ENCODE results near the gene CHD1L. TPM values are rescaled to one million over a fixed set of nuclear protein-coding genes. Genes with fewer than 3 reads are reported as not detected.
"Not testable (repeated sequence)": the region's sequence is repeated elsewhere in the genome, so short reads cannot be mapped to it uniquely, and the experiment has no call there.

Gene CHD1L
- total and polyA plus RNA-seq, 2 donors (not counting 3 experiments of a cell fraction or from before 2014, with no cell fraction given): 12.3 to 33.8 TPM

DNA sequence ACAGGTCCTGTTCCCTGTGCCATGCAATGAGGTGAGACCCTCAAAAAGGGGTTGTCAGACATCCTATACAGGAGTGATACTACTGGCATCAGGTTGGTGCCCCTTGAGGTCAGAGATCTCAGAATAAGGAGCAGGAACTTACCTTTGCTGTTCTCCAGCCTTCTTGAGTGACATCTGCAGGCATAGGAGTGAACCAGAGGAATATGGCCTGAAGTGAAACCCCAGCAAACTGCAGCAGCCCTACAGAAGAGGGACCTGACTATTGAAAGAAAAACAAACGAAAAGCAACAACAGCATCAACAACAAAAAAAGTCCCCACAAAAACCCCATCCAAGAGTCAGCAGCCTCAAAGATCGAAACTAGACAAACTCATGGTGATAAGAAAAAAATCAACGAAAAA lies 74.5 kb downstream of the CHD1L start:
- POLR2A ChIA-PET: no interaction called here
- no TSS peak for BruUV-seq (replicated peaks)
- dilution Hi-C loops (cut with MboI; ENCODE audit: extremely low pct_ligation_motif_present, low sequenced_read_pairs): no loop called here
- no peak for FAIRE-seq
- CTCF ChIA-PET: no interaction called here
- H3K79me2 ChIP-seq (ENCODE audit: control insufficient read depth, insufficient read depth, low read length): no peaks in the 10 kb centered on the region
- TF ChIP-seq MYC (IDR thresholded peaks at IDR 0.05; ENCODE audit: low read depth, low read length) (no peak), POLR2A (IDR thresholded peaks at IDR 0.05; ENCODE audit: low read depth, low read length) (no peak), EZH2 (IDR thresholded peaks at IDR 0.05; ENCODE audit: borderline replicate concordance, low read depth, low read length, severe bottlenecking) (no peak)
- no peaks in the 10 kb centered on the region for H3K27me3 ChIP-seq (ENCODE audit: control insufficient read depth in 2 of 2, insufficient read depth in 2 of 2, low read length in 2 of 2)
- DNase-seq (ENCODE audit: low read depth, low spot score): no peak
- H2AFZ ChIP-seq (ENCODE audit: low read depth, low read length): no peak overlapping the region
- H3K4me1 ChIP-seq (ENCODE audit: control insufficient read depth, extremely low read depth, insufficient read depth, low read length): no peaks in the 10 kb centered on the region
- H3K36me3 ChIP-seq (ENCODE audit: control insufficient read depth in 2 of 2, extremely low read depth in 1 of 2, insufficient read depth in 2 of 2, low read length in 2 of 2): no peaks in the 10 kb centered on the region
- H4K20me1 ChIP-seq (replicated peaks; ENCODE audit: control insufficient read depth, extremely low read depth, insufficient read depth, low read length): no peaks in the 10 kb centered on the region
- H3K4me3 ChIP-seq (replicated peaks in 1 of 3; ENCODE audit: insufficient read depth in 1 of 3, low read depth in 1 of 3, low read length in 3 of 3): no peak overlapping the region
- H3K27ac ChIP-seq (ENCODE audit: insufficient read depth, low read depth, low read length): no peak overlapping the region
- no peak overlapping the region for H3K4me2 ChIP-seq (ENCODE audit: insufficient read depth, low read length)
- no peak overlapping the region for H3K9ac ChIP-seq (replicated peaks; ENCODE audit: extremely low read depth, insufficient read depth, low read length)
- H3K9me3 ChIP-seq (replicated peaks; ENCODE audit: control insufficient read depth, insufficient read depth, low read length): no peaks in the 10 kb centered on the region
- intact Hi-C loops (cut with micrococcal nuclease): no loop called here
- H3K9me1 ChIP-seq (replicated peaks; ENCODE audit: control insufficient read depth, extremely low read depth, insufficient read depth, low read length): no peaks in the 10 kb centered on the region

DNA sequence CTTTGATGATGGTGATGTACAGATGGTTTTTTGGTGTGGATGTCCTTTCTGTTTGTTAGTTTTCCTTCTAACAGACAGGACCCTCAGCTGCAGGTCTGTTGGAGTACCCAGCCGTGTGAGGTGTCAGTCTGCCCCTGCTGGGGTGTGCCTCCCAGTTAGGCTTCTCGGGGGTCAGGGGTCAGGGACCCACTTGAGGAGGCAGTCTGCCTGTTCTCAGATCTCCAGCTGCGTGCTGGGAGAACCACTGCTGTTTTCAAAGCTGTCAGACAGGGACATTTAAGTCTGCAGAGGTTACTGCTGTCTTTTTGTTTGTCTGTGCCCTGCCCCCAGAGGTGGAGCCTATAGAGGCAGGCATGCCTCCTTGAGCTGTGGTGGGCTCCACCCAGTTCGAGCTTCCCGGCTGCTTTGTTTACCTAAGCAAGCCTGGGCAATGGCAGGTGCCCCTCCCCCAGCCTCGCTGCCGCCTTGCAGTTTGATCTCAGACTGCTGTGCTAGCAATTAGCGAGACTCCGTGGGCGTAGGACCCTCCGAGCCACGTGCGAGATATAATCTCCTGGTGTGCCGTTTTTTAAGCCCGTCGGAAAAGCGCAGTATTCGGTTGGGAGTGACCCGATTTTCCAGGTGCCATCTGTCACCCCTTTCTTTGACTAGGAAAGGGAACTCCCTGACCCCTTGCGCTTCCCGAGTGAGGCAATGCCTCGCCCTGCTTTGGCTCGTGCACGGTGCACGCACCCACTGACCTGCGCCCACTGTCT lies 84.6 kb downstream of the CHD1L start:
- CTCF ChIA-PET; intact Hi-C loops (cut with micrococcal nuclease); H4K20me1 ChIP-seq (replicated peaks; ENCODE audit: control insufficient read depth, extremely low read depth, insufficient read depth, low read length); dilution Hi-C loops (cut with MboI; ENCODE audit: extremely low pct_ligation_motif_present, low sequenced_read_pairs); H3K4me3 ChIP-seq (replicated peaks in 1 of 3; ENCODE audit: insufficient read depth in 1 of 3, low read depth in 1 of 3, low read length in 3 of 3); H3K27me3 ChIP-seq (ENCODE audit: control insufficient read depth in 2 of 2, insufficient read depth in 2 of 2, low read length in 2 of 2); H3K4me2 ChIP-seq (ENCODE audit: insufficient read depth, low read length); POLR2A ChIA-PET; H3K36me3 ChIP-seq (ENCODE audit: control insufficient read depth in 2 of 2, extremely low read depth in 1 of 2, insufficient read depth in 2 of 2, low read length in 2 of 2); H3K27ac ChIP-seq (ENCODE audit: insufficient read depth, low read depth, low read length); H3K9me3 ChIP-seq (replicated peaks; ENCODE audit: control insufficient read depth, insufficient read depth, low read length); H3K4me1 ChIP-seq (ENCODE audit: control insufficient read depth, extremely low read depth, insufficient read depth, low read length); DNase-seq (ENCODE audit: low read depth, low spot score); H3K9ac ChIP-seq (replicated peaks; ENCODE audit: extremely low read depth, insufficient read depth, low read length); H2AFZ ChIP-seq (ENCODE audit: low read depth, low read length); H3K9me1 ChIP-seq (replicated peaks; ENCODE audit: control insufficient read depth, extremely low read depth, insufficient read depth, low read length); FAIRE-seq; H3K79me2 ChIP-seq (ENCODE audit: control insufficient read depth, insufficient read depth, low read length); BruUV-seq (replicated peaks): not testable (repeated sequence)

Measured in endothelial cell of umbilical vein (primary cell).